HCT116 (cell line): ENCODE measurements around the gene SGIP1. TPM values are rescaled to one million over a fixed set of nuclear protein-coding genes. Genes with fewer than 3 reads are reported as not detected.

Source experiments
- ATAC-seq: fragments of 200-7000 bp; cut with Tn5 transposase; 2 replicates; pipeline ENCODE4 v1.9.1; 2020; ENCODE audit warnings: mild to moderate bottlenecking, moderate library complexity
- BruUV-seq: library from RNA; stranded (reverse); fragments of 400-500 nt; replicated peaks from 2 replicates; lab custom pipeline; 2021; lab: Mats Ljungman, UMichigan
- CTCF ChIA-PET: fragments of 300-600 bp; sonication (Branson Sonifier 250); formaldehyde crosslinking; loops from one replicate; lab custom pipeline; 2021; ENCODE audit warnings: antibody characterized with exemption; lab: Charles Lee
- POLR2A ChIA-PET: fragments of 300-600, 350-600 bp; sonication (Branson Sonifier 250); formaldehyde crosslinking; loops from one replicate; lab custom pipeline; 2021; ENCODE audit warnings: antibody characterized with exemption; lab: Charles Lee
- RAD21 ChIA-PET, 2 experiments: fragments of 300-600 bp; sonication (Branson Sonifier 250); formaldehyde crosslinking; loops; one replicate each; lab custom pipeline; 2023; ENCODE audit warnings: low total read pairs in 2 of 2; ENCODE audit not compliant: uncharacterized antibody in 2 of 2, unreplicated experiment in 2 of 2, low non-redundant PET in 1 of 2; lab: Charles Lee
- DNase-seq: peaks from one replicate; pipeline ENCODE4 v3.0.0-alpha.2; 2010; ENCODE audit warnings: low read depth, low spot score
- H2AFZ ChIP-seq: fragments of 200-600 bp; shearing (Covaris generic), sonication (generic); 2 replicates; pipeline ENCODE4 v1.6.1; 2017; ENCODE audit warnings: low read depth, mixed run types, mixed read lengths, antibody characterized with exemption, low read length; ENCODE audit not compliant: poor library complexity, severe bottlenecking
- H3K27ac ChIP-seq: 2 replicates; pipeline ENCODE4 v1.5.1; 2012; ENCODE audit warnings: low read depth, low read length
- H3K27me3 ChIP-seq: fragments of 200-600 bp; sonication (generic); 2 replicates; pipeline ENCODE4 v1.6.1; 2016; ENCODE audit warnings: mixed run types, low read length, mixed read lengths; ENCODE audit not compliant: insufficient read depth
- H3K36me3 ChIP-seq, 2 experiments: fragments of 200-500 bp in 1 of 2; fragments of 200-600 bp in 1 of 2; sonication (Bioruptor generic) in 1 of 2; sonication (generic) in 1 of 2; 2 replicates each; pipeline versions ENCODE4 v1.5.1 to v1.6.1; 2014 to 2016; ENCODE audit warnings: low read length in 2 of 2, inconsistent platforms in 1 of 2, mixed read lengths in 1 of 2, mixed run types in 1 of 2; ENCODE audit not compliant: insufficient read depth in 2 of 2, control insufficient read depth in 1 of 2
- H3K4me1 ChIP-seq, 2 experiments: fragments of 200-600 bp in 1 of 2; sonication (generic) in 1 of 2; 2 replicates each; pipeline versions ENCODE4 v1.5.1 to v1.6.1; 2012 to 2017; ENCODE audit warnings: low read length in 2 of 2, inconsistent platforms in 1 of 2, mild to moderate bottlenecking in 1 of 2, mixed read lengths in 1 of 2, mixed run types in 1 of 2, moderate library complexity in 1 of 2; ENCODE audit not compliant: insufficient read depth in 2 of 2, control insufficient read depth in 1 of 2
- H3K4me2 ChIP-seq: fragments of 200-600 bp; sonication (generic); 2 replicates; pipeline ENCODE4 v1.6.1; 2017; ENCODE audit warnings: mixed run types, low read length, mixed read lengths
- H3K4me3 ChIP-seq, 2 experiments: fragments of 200-600 bp in 1 of 2; sonication (generic) in 1 of 2; replicated peaks in 1 of 2; 2 replicates each; pipeline ENCODE4 v1.5.1; 2011 to 2016; ENCODE audit warnings: low read length in 2 of 2, control low read depth in 1 of 2, low read depth in 1 of 2, mild to moderate bottlenecking in 1 of 2, mixed read lengths in 1 of 2, mixed run types in 1 of 2
- H3K79me2 ChIP-seq: fragments of 200-600 bp; sonication (generic); 2 replicates; pipeline ENCODE4 v1.6.1; 2017; ENCODE audit warnings: mild to moderate bottlenecking, mixed run types, low read length, moderate library complexity, mixed read lengths; ENCODE audit not compliant: insufficient read depth
- H3K9ac ChIP-seq: fragments of 200-600 bp; sonication (generic); 2 replicates; pipeline ENCODE4 v1.6.1; 2016; ENCODE audit warnings: low read length, mixed read lengths
- H3K9me2 ChIP-seq: fragments of 200-600 bp; sonication (generic), shearing (Covaris generic); 2 replicates; pipeline ENCODE4 v1.6.1; 2017; ENCODE audit warnings: mixed run types, mild to moderate bottlenecking, moderate library complexity; ENCODE audit not compliant: insufficient read depth
- H3K9me3 ChIP-seq, 2 experiments: fragments of 200-500 bp in 1 of 2; fragments of 200-600 bp in 1 of 2; sonication (Bioruptor generic) in 1 of 2; sonication (generic) in 1 of 2; 2 replicates each; pipeline ENCODE4 v1.6.1; 2014 to 2017; ENCODE audit warnings: low read length in 2 of 2, mixed read lengths in 2 of 2, inconsistent platforms in 1 of 2, low read depth in 1 of 2, mild to moderate bottlenecking in 1 of 2, mixed run types in 1 of 2, moderate library complexity in 1 of 2; ENCODE audit not compliant: control insufficient read depth in 1 of 2, insufficient read depth in 1 of 2
- H4K20me1 ChIP-seq: fragments of 200-600 bp; sonication (generic), shearing (Covaris generic); 2 replicates; pipeline ENCODE4 v1.6.1; 2017; ENCODE audit warnings: mixed run types, mild to moderate bottlenecking, moderate library complexity; ENCODE audit not compliant: insufficient read depth
- CBX3 ChIP-seq: IDR thresholded peaks from 2 replicates; pipeline ENCODE4 v1.6.1; 2012; ENCODE audit warnings: low read depth
- CEBPB ChIP-seq: IDR thresholded peaks from 2 replicates; pipeline ENCODE4 v1.6.1; 2012; ENCODE audit warnings: low read depth
- EGR1 ChIP-seq: IDR thresholded peaks from 2 replicates; pipeline ENCODE4 v1.6.1; 2012; ENCODE audit warnings: low read depth
- EZH2phosphoT487 ChIP-seq: fragments of 200-600 bp; IDR thresholded peaks from 2 replicates; pipeline ENCODE4 v1.6.1; 2018; ENCODE audit warnings: antibody characterized with exemption, borderline replicate concordance
- JUND ChIP-seq: IDR thresholded peaks from 2 replicates; pipeline ENCODE4 v1.6.1; 2012
- POLR2AphosphoS5 ChIP-seq: IDR thresholded peaks from 2 replicates; pipeline ENCODE4 v1.6.1; 2011; ENCODE audit warnings: mild to moderate bottlenecking, low read depth, low read length, moderate library complexity
- SIN3A ChIP-seq: IDR thresholded peaks from 2 replicates; pipeline ENCODE4 v1.6.1; 2012; ENCODE audit warnings: low read depth
- SP1 ChIP-seq: IDR thresholded peaks from 2 replicates; pipeline ENCODE4 v1.6.1; 2012; ENCODE audit warnings: low read depth
- SRF ChIP-seq: IDR thresholded peaks from 2 replicates; pipeline ENCODE4 v1.6.1; 2012; ENCODE audit warnings: low read depth
- TCF7L2 ChIP-seq: IDR thresholded peaks from 2 replicates; pipeline ENCODE4 v1.7.0; 2011; ENCODE audit warnings: borderline replicate concordance, inconsistent platforms; ENCODE audit not compliant: insufficient read depth, insufficient read length; ENCODE audit errors: extremely low read depth
- intact Hi-C: fragments of 100-400 bp; cut with micrococcal nuclease; formaldehyde crosslinking; loops from 2 replicates; pipeline ENCODE4 v1.10.0; 2022
- total RNA-seq: library from RNA; stranded (reverse); gene quantifications from one replicate; pipeline ENCODE4 v1.2.1, GENCODE V29; 2021; ENCODE audit not compliant: unreplicated experiment
- TF ChIP-seq, protein P1 (sequence below): IDR thresholded peaks from 2 replicates; pipeline ENCODE4 v1.6.1; 2011; ENCODE audit warnings: mild to moderate bottlenecking, low read length, moderate library complexity; ENCODE audit not compliant: insufficient replicate concordance; ENCODE audit errors: extremely low read depth
- TF ChIP-seq, protein P2 (sequence below): IDR thresholded peaks from 2 replicates; pipeline ENCODE4 v1.6.1; 2012
- TF ChIP-seq, protein P3 (sequence below), 3 experiments: fragments of 200-600 bp in 1 of 3; sonication (generic) in 1 of 3; IDR thresholded peaks in 2 of 3; conservative IDR thresholded peaks in 1 of 3; 2 replicates each; pipeline ENCODE4 v1.5.1; 2012 to 2017; ENCODE audit warnings: low read depth in 2 of 3, low read length in 2 of 3, antibody characterized with exemption in 1 of 3, borderline replicate concordance in 1 of 3, control low read depth in 1 of 3, mild to moderate bottlenecking in 1 of 3, mixed read lengths in 1 of 3, mixed run types in 1 of 3, moderate library complexity in 1 of 3; ENCODE audit not compliant: insufficient read depth in 1 of 3
- TF ChIP-seq, protein P4 (sequence below): IDR thresholded peaks from 2 replicates; pipeline ENCODE4 v1.6.1; 2012; ENCODE audit warnings: low read depth

Gene SGIP1
- total RNA-seq, 1 experiment from 2014 or later, result 0.15 TPM

DNA sequence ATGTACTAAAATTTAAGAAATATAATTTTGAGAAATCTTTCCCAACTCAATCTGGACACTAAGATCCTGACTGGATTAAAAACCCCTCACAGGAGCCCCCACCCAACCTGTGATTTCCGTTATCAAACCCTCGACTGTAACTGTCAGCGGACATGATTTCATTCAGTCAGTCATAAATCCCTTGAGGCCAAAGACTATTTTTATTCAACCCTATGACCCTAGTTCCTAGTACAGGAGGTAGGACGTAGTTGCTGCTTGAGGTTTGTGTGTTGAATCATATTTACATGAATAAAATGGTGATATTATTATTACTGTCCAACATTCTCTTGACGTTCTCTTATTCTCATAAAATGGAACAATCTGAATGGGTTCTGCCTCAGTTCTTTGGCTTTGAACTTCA lies 145.2 kb downstream of the SGIP1 start:
- H3K27me3 ChIP-seq, result no peaks in the 10 kb centered on the region

More for the DNA sequence above, 145.2 kb downstream of the SGIP1 start:
- no peak for DNase-seq
- ATAC-seq, result no peak
- Histone ChIP-seq H4K20me1 (no peaks in the 10 kb centered on the region), H2AFZ (no peak overlapping the region), H3K9me3 (no peaks in the 10 kb centered on the region), H3K36me3 (no peaks in the 10 kb centered on the region), H3K9me2 (no peaks in the 10 kb centered on the region), H3K4me1 (no peaks in the 10 kb centered on the region), H3K9ac (no peak overlapping the region), H3K79me2 (no peaks in the 10 kb centered on the region), H3K4me3 (no peak overlapping the region), H3K27ac (no peak overlapping the region), H3K4me2 (no peak overlapping the region)
- POLR2A ChIA-PET, result no interaction called here
- no TSS peak for BruUV-seq
- RAD21 ChIA-PET, result no interaction called here
- intact Hi-C loops, result no loop called here
- CTCF ChIA-PET, result no interaction called here
- TF ChIP-seq TCF7L2, result no peak
- TF ChIP-seq, protein P1, sequence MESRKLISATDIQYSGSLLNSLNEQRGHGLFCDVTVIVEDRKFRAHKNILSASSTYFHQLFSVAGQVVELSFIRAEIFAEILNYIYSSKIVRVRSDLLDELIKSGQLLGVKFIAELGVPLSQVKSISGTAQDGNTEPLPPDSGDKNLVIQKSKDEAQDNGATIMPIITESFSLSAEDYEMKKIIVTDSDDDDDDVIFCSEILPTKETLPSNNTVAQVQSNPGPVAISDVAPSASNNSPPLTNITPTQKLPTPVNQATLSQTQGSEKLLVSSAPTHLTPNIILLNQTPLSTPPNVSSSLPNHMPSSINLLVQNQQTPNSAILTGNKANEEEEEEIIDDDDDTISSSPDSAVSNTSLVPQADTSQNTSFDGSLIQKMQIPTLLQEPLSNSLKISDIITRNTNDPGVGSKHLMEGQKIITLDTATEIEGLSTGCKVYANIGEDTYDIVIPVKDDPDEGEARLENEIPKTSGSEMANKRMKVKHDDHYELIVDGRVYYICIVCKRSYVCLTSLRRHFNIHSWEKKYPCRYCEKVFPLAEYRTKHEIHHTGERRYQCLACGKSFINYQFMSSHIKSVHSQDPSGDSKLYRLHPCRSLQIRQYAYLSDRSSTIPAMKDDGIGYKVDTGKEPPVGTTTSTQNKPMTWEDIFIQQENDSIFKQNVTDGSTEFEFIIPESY, result no peak
- no peak for TF ChIP-seq CBX3
- TF ChIP-seq, protein P2, sequence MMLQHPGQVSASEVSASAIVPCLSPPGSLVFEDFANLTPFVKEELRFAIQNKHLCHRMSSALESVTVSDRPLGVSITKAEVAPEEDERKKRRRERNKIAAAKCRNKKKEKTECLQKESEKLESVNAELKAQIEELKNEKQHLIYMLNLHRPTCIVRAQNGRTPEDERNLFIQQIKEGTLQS, result no peak
- no peak for TF ChIP-seq SIN3A
- TF ChIP-seq JUND, result no peak
- TF ChIP-seq SP1, result no peak
- TF ChIP-seq SRF, result no peak
- TF ChIP-seq EGR1, result no peak
- TF ChIP-seq, protein P3, sequence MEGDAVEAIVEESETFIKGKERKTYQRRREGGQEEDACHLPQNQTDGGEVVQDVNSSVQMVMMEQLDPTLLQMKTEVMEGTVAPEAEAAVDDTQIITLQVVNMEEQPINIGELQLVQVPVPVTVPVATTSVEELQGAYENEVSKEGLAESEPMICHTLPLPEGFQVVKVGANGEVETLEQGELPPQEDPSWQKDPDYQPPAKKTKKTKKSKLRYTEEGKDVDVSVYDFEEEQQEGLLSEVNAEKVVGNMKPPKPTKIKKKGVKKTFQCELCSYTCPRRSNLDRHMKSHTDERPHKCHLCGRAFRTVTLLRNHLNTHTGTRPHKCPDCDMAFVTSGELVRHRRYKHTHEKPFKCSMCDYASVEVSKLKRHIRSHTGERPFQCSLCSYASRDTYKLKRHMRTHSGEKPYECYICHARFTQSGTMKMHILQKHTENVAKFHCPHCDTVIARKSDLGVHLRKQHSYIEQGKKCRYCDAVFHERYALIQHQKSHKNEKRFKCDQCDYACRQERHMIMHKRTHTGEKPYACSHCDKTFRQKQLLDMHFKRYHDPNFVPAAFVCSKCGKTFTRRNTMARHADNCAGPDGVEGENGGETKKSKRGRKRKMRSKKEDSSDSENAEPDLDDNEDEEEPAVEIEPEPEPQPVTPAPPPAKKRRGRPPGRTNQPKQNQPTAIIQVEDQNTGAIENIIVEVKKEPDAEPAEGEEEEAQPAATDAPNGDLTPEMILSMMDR (IDR thresholded peaks at IDR 0.05 in 2 of 3, conservative IDR thresholded peaks at IDR 0.05 in 1 of 3; ENCODE audit: borderline replicate concordance in 1 of 3, insufficient read depth in 1 of 3, low read depth in 2 of 3, low read length in 2 of 3), result no peak
- TF ChIP-seq EZH2phosphoT487, result no peak
- TF ChIP-seq, protein P4, sequence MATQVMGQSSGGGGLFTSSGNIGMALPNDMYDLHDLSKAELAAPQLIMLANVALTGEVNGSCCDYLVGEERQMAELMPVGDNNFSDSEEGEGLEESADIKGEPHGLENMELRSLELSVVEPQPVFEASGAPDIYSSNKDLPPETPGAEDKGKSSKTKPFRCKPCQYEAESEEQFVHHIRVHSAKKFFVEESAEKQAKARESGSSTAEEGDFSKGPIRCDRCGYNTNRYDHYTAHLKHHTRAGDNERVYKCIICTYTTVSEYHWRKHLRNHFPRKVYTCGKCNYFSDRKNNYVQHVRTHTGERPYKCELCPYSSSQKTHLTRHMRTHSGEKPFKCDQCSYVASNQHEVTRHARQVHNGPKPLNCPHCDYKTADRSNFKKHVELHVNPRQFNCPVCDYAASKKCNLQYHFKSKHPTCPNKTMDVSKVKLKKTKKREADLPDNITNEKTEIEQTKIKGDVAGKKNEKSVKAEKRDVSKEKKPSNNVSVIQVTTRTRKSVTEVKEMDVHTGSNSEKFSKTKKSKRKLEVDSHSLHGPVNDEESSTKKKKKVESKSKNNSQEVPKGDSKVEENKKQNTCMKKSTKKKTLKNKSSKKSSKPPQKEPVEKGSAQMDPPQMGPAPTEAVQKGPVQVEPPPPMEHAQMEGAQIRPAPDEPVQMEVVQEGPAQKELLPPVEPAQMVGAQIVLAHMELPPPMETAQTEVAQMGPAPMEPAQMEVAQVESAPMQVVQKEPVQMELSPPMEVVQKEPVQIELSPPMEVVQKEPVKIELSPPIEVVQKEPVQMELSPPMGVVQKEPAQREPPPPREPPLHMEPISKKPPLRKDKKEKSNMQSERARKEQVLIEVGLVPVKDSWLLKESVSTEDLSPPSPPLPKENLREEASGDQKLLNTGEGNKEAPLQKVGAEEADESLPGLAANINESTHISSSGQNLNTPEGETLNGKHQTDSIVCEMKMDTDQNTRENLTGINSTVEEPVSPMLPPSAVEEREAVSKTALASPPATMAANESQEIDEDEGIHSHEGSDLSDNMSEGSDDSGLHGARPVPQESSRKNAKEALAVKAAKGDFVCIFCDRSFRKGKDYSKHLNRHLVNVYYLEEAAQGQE, result no peak
- no peak for TF ChIP-seq POLR2AphosphoS5
- TF ChIP-seq CEBPB, result no peak
